NT2/D1 (cell line): Measurements from ENCODE around the gene AMPH.

Source experiments
- DNase-seq: peaks from one replicate; pipeline ENCODE4 v3.0.0-alpha.2; 2011; ENCODE audit warnings: low read depth, low spot score
- H3K27me3 ChIP-seq: 2 replicates; pipeline ENCODE4 v1.6.0; 2011; ENCODE audit warnings: mild to moderate bottlenecking; ENCODE audit not compliant: insufficient read length, insufficient read depth
- H3K36me3 ChIP-seq: 2 replicates; pipeline ENCODE4 v1.6.1; 2011; ENCODE audit warnings: mild to moderate bottlenecking, low read length, mixed read lengths; ENCODE audit not compliant: insufficient read depth, insufficient read length
- H3K4me1 ChIP-seq: 2 replicates; pipeline ENCODE4 v1.5.1; 2011; ENCODE audit not compliant: insufficient read depth, insufficient read length
- H3K4me3 ChIP-seq: 2 replicates; pipeline ENCODE4 v1.5.1; 2011; ENCODE audit warnings: low read depth; ENCODE audit not compliant: insufficient read length
- H3K9ac ChIP-seq: 2 replicates; pipeline ENCODE4 v1.6.0; 2011; ENCODE audit warnings: low read depth; ENCODE audit not compliant: insufficient read length
- H3K9me3 ChIP-seq: 2 replicates; pipeline ENCODE4 v1.5.1; 2011; ENCODE audit warnings: mild to moderate bottlenecking, low read length; ENCODE audit not compliant: insufficient read depth
- SUZ12 ChIP-seq: IDR thresholded peaks from 2 replicates; pipeline ENCODE4 v1.6.1; 2011; ENCODE audit not compliant: insufficient read length, insufficient read depth; ENCODE audit errors: extremely low read depth
- YY1 ChIP-seq: IDR thresholded peaks from 2 replicates; pipeline ENCODE4 v1.6.1; 2011; ENCODE audit not compliant: insufficient read length, insufficient read depth
- ZNF274 ChIP-seq: IDR thresholded peaks from 2 replicates; pipeline ENCODE4 v1.6.1; 2011; ENCODE audit warnings: mild to moderate bottlenecking, low read depth, low read length

Gene AMPH

GRCh38 chr7:38630720-38631673, at the start of gene AMPH:
Gene AMPH, minus strand, starts transcription at chr7:38631373. Its CDS starts 22 bp downstream, at chr7:38631351.
- H3K36me3 ChIP-seq = no peaks in the 10 kb centered on the region
- DNase-seq = peak; percentile 59

GRCh38 chr7:38679419-38679818, 48.2 kb upstream of the AMPH start:
- TF ChIP-seq SUZ12 (no peak), YY1 (no peak), ZNF274 (no peak)
- Histone ChIP-seq H3K27me3 (no peaks in the 10 kb centered on the region), H3K9me3 (no peaks in the 10 kb centered on the region)

More at GRCh38 chr7:38630720-38631673, at the start of gene AMPH:
- Histone ChIP-seq H3K9me3 (no peaks in the 10 kb centered on the region), H3K4me3 (peak within 1 kb of the TSS; percentile 76), H3K4me1 (no peaks in the 10 kb centered on the region), H3K9ac (peak within 1 kb of the TSS; percentile 83), H3K27me3 (peaks cover 38% of the 10 kb centered on the region)
- no peak for TF ChIP-seq YY1
- no peak for TF ChIP-seq ZNF274
- no peak for TF ChIP-seq SUZ12

GRCh38 chr7:38678698-38679054, 47.5 kb upstream of the AMPH start:
- no peaks in the 10 kb centered on the region for H3K9me3 ChIP-seq
- no peak for DNase-seq
- H3K27me3 ChIP-seq = no peaks in the 10 kb centered on the region
- H3K36me3 ChIP-seq = no peaks in the 10 kb centered on the region
- H3K4me3 ChIP-seq = no peak overlapping the region
- H3K9ac ChIP-seq = no peak overlapping the region
- H3K4me1 ChIP-seq = no peaks in the 10 kb centered on the region
- TF ChIP-seq ZNF274 (no peak), SUZ12 (no peak), YY1 (no peak)

More at GRCh38 chr7:38679419-38679818, 48.2 kb upstream of the AMPH start:
- Histone ChIP-seq H3K9ac (no peak overlapping the region), H3K4me1 (no peaks in the 10 kb centered on the region), H3K36me3 (no peaks in the 10 kb centered on the region), H3K4me3 (no peak overlapping the region)
- no peak for DNase-seq

GRCh38 chr7:38677981-38678697, 47.0 kb upstream of the AMPH start:
- Histone ChIP-seq H3K4me3 (no peak overlapping the region), H3K9me3 (no peaks in the 10 kb centered on the region), H3K4me1 (no peaks in the 10 kb centered on the region), H3K9ac (no peak overlapping the region), H3K27me3 (no peaks in the 10 kb centered on the region), H3K36me3 (no peaks in the 10 kb centered on the region)
- TF ChIP-seq SUZ12 (no peak), YY1 (no peak), ZNF274 (no peak)
- no peak for DNase-seq

- Histone ChIP-seq H3K4me1 (no peaks in the 10 kb centered on the region), H3K4me3 (no peak overlapping the region), H3K27me3 (no peaks in the 10 kb centered on the region), H3K9ac (no peak overlapping the region), H3K36me3 (no peaks in the 10 kb centered on the region), H3K9me3 (no peaks in the 10 kb centered on the region)
- no peak for DNase-seq
- no peak for TF ChIP-seq YY1
- TF ChIP-seq ZNF274 = no peak
- no peak for TF ChIP-seq SUZ12
These were observed 44.4 kb upstream of the AMPH start for GRCh38 chr7:38675494-38676106.

- Histone ChIP-seq H3K9me3 (no peaks in the 10 kb centered on the region), H3K4me3 (no peak overlapping the region), H3K36me3 (no peaks in the 10 kb centered on the region), H3K4me1 (no peaks in the 10 kb centered on the region), H3K9ac (no peak overlapping the region), H3K27me3 (no peaks in the 10 kb centered on the region)
- DNase-seq = no peak
- TF ChIP-seq ZNF274 (no peak), SUZ12 (no peak), YY1 (no peak)
These were observed 43.3 kb upstream of the AMPH start for GRCh38 chr7:38674513-38674912.
